Esophagus squamous epithelium (tissue), 4 donors: ENCODE measurements around the gene RBFOX2.
"Not testable (repeated sequence)": the region's sequence is repeated elsewhere in the genome, so short reads cannot be mapped to it uniquely, and the experiment has no call there.

Experiments
- POLR2A ChIP-seq, 4 donors: fragments of 450-650 bp; IDR thresholded peaks; one replicate each; pipeline ENCODE4 v1.6.1; 2017; ENCODE audit warnings: antibody characterized with exemption in 4 of 4, mild to moderate bottlenecking in 4 of 4, moderate library complexity in 3 of 4
- TF ChIP-seq, protein P1 (sequence below), 6 experiments: fragments of 450-650 bp in 4 of 6; fragments of 200-600 bp in 2 of 6; sonication (generic) in 2 of 6; IDR thresholded peaks; one replicate each; pipeline ENCODE4 v1.5.1; 2016 to 2019; ENCODE audit warnings: antibody characterized with exemption in 6 of 6, mild to moderate bottlenecking in 4 of 6, moderate library complexity in 4 of 6

DNA sequence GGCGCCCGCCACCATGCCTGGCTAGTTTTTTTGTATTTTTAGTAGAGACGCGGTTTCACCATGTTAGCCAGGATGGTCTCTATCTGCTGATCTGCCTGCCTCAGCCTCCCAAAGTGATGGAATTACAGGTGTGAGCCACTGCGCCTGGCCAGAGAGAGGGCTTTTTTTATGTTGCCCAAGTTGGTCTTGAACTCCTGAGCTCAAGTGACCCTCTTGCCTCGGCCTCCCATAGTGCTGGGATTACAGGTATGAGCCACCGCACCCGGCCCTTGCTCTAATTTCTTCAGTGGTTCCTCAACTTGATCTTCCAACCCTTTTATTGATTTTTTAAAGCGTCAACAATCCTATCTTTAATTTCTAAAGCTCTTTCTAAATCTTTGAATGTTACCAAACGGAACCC, 25.8 kb upstream of the RBFOX2 start:
- TF ChIP-seq, protein P1, sequence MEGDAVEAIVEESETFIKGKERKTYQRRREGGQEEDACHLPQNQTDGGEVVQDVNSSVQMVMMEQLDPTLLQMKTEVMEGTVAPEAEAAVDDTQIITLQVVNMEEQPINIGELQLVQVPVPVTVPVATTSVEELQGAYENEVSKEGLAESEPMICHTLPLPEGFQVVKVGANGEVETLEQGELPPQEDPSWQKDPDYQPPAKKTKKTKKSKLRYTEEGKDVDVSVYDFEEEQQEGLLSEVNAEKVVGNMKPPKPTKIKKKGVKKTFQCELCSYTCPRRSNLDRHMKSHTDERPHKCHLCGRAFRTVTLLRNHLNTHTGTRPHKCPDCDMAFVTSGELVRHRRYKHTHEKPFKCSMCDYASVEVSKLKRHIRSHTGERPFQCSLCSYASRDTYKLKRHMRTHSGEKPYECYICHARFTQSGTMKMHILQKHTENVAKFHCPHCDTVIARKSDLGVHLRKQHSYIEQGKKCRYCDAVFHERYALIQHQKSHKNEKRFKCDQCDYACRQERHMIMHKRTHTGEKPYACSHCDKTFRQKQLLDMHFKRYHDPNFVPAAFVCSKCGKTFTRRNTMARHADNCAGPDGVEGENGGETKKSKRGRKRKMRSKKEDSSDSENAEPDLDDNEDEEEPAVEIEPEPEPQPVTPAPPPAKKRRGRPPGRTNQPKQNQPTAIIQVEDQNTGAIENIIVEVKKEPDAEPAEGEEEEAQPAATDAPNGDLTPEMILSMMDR (IDR thresholded peaks at IDR 0.05): not testable (repeated sequence)
- not testable (repeated sequence) for TF ChIP-seq POLR2A (IDR thresholded peaks at IDR 0.05)
